OCI-LY3 (cell line): ENCODE data around the gene RFC3.

Experiments
- H2AFZ ChIP-seq: fragments of 200-600, 300-600 bp; shearing (Covaris generic); 2 replicates; pipeline ENCODE4 v1.6.0; 2014; ENCODE audit warnings: antibody characterized with exemption, low read depth, low read length
- H3K27ac ChIP-seq: fragments of 200-600, 300-600 bp; sonication (generic); 2 replicates; pipeline ENCODE4 v1.5.1; 2014; ENCODE audit warnings: mild to moderate bottlenecking, low read length, moderate library complexity, mixed read lengths
- H3K27me3 ChIP-seq: fragments of 200-600, 300-600 bp; sonication (generic); 2 replicates; pipeline ENCODE4 v1.6.1; 2014; ENCODE audit warnings: low read depth, low read length, mixed read lengths
- H3K36me3 ChIP-seq: fragments of 200-600, 300-600 bp; sonication (generic); replicated peaks from 2 replicates; pipeline ENCODE3; 2014; ENCODE audit warnings: low read depth, low read length, mixed read lengths
- H3K4me1 ChIP-seq: fragments of 300-600, 200-600 bp; sonication (generic); 2 replicates; pipeline ENCODE4 v1.6.1; 2014; ENCODE audit warnings: low read length, mixed read lengths
- H3K4me2 ChIP-seq: fragments of 200-600, 300-600 bp; sonication (generic); 2 replicates; pipeline ENCODE4 v1.6.1; 2014; ENCODE audit warnings: low read length, mixed read lengths
- H3K4me3 ChIP-seq: fragments of 300-600, 200-600 bp; sonication (generic); 2 replicates; pipeline ENCODE4 v1.5.1; 2014; ENCODE audit warnings: antibody characterized with exemption, mild to moderate bottlenecking, low read length, moderate library complexity
- H3K79me2 ChIP-seq: fragments of 300-600, 200-600 bp; shearing (Covaris generic); 2 replicates; pipeline ENCODE4 v1.6.1; 2014; ENCODE audit warnings: mild to moderate bottlenecking, low read length, mixed read lengths
- H3K9ac ChIP-seq: fragments of 300-600, 200-600 bp; shearing (Covaris generic); 2 replicates; pipeline ENCODE4 v1.6.0; 2014; ENCODE audit warnings: mild to moderate bottlenecking, low read length, moderate library complexity
- H3K9me3 ChIP-seq: fragments of 200-600, 300-600 bp; shearing (Covaris generic); 2 replicates; pipeline ENCODE4 v1.6.1; 2014; ENCODE audit warnings: low read length, mixed read lengths; ENCODE audit not compliant: insufficient read depth
- H4K20me1 ChIP-seq: fragments of 200-600, 300-600 bp; sonication (generic); 2 replicates; pipeline ENCODE4 v1.6.1; 2016; ENCODE audit warnings: low read length, mixed read lengths; ENCODE audit not compliant: insufficient read depth
- EZH2phosphoT487 ChIP-seq: fragments of 200-600 bp; shearing (Covaris generic); IDR thresholded peaks from 2 replicates; pipeline ENCODE4 v1.6.1; 2018; ENCODE audit warnings: antibody characterized with exemption, mixed run types, low read depth
- TF ChIP-seq, protein P1 (sequence below): fragments of 200-600, 300-600 bp; sonication (generic); IDR thresholded peaks from 2 replicates; pipeline ENCODE4 v1.5.1; 2014; ENCODE audit warnings: antibody characterized with exemption, low read length, low read depth

Gene RFC3

DNA sequence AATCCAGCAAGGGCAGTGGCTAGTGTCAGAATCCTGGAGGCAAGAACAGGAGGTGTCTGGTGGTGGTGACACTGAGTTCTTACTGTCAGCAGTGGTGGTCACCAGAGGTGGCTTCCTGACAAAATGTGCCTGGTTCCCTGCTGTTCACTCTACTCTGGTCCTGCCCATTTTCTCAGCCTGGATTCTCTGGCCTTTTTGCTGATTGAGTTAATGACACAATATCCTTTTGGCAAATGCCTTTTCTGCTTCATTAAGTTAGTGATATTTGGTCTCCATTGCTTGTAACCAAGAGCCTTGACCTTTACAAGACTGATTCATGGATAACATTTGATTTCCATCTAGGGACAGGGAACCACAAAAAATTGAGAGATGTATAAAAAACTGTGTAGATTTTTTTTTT lies 51.1 kb downstream of the RFC3 start:
- Histone ChIP-seq H2AFZ (no peak overlapping the region), H3K4me2 (no peak overlapping the region)

DNA sequence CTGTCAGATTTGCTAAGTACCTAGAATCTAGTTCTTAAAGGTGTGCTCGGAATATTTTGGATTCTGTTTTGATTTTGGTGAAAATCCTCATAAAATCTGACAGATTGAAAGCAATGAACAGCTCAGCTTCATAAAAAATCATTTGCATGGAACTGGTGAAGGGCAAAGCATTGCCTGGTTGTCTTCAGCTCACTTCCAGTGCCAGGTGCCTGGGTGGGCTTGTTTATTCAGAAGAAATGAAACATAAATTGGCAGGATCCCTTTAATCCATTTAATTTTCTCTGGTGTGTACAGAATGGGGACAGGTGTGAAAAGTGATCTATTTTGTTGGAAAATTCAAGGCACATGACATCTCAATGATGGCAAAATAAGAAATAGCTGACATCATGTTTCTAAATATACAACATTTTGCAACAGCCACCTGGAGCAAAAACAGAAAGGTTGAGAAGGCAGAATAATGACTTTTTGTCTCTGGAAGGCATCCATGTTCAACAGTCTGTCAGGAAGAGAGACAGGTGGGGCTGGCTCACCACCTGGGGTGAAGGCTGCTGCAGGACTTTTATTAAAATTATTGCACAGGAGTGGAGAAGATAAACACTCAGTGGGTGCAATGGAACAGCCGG lies 52.2 kb downstream of the RFC3 start:
- Histone ChIP-seq H3K79me2 (no peaks in the 10 kb centered on the region), H3K27me3 (no peaks in the 10 kb centered on the region), H3K9ac (no peak overlapping the region), H3K4me2 (no peak overlapping the region), H3K4me1 (peaks cover 4% of the 10 kb centered on the region), H4K20me1 (no peaks in the 10 kb centered on the region), H3K9me3 (no peaks in the 10 kb centered on the region), H2AFZ (no peak overlapping the region), H3K36me3 (no peaks in the 10 kb centered on the region), H3K27ac (no peak overlapping the region), H3K4me3 (no peak overlapping the region)
- TF ChIP-seq, protein P1, sequence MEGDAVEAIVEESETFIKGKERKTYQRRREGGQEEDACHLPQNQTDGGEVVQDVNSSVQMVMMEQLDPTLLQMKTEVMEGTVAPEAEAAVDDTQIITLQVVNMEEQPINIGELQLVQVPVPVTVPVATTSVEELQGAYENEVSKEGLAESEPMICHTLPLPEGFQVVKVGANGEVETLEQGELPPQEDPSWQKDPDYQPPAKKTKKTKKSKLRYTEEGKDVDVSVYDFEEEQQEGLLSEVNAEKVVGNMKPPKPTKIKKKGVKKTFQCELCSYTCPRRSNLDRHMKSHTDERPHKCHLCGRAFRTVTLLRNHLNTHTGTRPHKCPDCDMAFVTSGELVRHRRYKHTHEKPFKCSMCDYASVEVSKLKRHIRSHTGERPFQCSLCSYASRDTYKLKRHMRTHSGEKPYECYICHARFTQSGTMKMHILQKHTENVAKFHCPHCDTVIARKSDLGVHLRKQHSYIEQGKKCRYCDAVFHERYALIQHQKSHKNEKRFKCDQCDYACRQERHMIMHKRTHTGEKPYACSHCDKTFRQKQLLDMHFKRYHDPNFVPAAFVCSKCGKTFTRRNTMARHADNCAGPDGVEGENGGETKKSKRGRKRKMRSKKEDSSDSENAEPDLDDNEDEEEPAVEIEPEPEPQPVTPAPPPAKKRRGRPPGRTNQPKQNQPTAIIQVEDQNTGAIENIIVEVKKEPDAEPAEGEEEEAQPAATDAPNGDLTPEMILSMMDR: no peak
- no peak for TF ChIP-seq EZH2phosphoT487

More for the DNA sequence above, 51.1 kb downstream of the RFC3 start:
- no peak overlapping the region for H3K27ac ChIP-seq
- peaks cover 4% of the 10 kb centered on the region for H3K4me1 ChIP-seq
- no peaks in the 10 kb centered on the region for H3K36me3 ChIP-seq
- H3K9ac ChIP-seq: no peak overlapping the region
- H4K20me1 ChIP-seq: no peaks in the 10 kb centered on the region
- TF ChIP-seq, protein P1: no peak
- no peak for TF ChIP-seq EZH2phosphoT487
- no peaks in the 10 kb centered on the region for H3K79me2 ChIP-seq
- H3K4me3 ChIP-seq: no peak overlapping the region
- no peaks in the 10 kb centered on the region for H3K9me3 ChIP-seq
- H3K27me3 ChIP-seq: no peaks in the 10 kb centered on the region

DNA sequence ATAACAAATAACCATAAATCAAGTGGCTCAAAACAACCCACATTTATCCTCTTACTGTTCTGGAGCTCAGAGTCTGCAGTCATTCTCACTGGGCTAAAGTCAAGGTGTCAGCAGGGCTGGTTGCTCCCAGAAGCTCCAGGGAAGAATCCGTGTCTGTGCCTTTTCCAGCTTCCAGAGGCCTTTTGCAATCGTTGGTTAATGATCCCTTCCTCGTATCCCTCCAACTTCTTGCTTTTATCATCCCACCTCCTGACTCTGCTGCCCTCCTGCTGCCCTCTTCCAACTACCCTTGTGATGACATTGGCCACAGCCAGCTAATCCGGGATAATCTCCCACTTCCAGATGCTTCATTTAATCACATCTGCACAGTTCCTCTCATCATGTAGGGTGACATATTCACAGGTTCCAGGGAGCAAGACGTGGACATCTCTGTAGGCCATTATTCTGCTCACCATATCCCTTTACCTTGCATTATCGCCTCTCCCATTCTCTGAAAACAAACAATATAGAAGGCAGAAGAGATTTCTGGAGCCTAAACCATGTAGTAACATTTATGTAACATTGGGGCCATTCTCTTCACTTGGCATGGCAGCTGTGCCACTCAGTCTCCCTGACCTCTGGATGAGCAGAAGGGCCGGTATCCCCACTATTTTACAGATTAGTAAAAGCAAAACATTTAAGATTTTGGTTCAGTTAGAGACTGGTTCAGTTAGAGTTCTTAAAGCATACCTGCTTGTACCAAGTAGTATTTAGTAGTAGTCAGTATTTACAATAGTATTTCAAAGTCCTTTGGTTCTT lies 53.5 kb downstream of the RFC3 start:
- H3K27ac ChIP-seq: no peak overlapping the region
- no peaks in the 10 kb centered on the region for H3K79me2 ChIP-seq
- H3K9ac ChIP-seq: no peak overlapping the region
- H3K9me3 ChIP-seq: no peaks in the 10 kb centered on the region
- TF ChIP-seq, protein P1: no peak
- TF ChIP-seq EZH2phosphoT487: no peak
- no peaks in the 10 kb centered on the region for H3K4me1 ChIP-seq
- H3K27me3 ChIP-seq: no peaks in the 10 kb centered on the region
- H3K36me3 ChIP-seq: no peaks in the 10 kb centered on the region
- no peak overlapping the region for H3K4me2 ChIP-seq
- no peak overlapping the region for H2AFZ ChIP-seq
- H4K20me1 ChIP-seq: no peaks in the 10 kb centered on the region
- H3K4me3 ChIP-seq: no peak overlapping the region

DNA sequence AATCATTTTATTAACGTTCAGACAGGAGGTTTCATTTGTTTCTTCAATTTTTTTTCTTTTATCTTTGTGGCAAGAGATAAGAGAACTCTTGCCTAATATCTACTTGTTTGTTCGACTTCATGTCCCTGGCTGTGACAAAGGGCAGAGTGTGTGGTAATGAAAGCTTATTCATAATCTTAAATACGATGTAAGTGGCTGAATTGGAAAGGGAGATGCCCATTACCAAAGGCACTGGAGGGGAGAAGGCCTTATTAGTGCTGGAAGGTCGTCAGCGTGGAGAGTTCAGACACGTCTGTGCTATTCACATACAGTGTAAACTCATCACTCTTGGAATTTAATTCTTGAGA lies 54.0 kb downstream of the RFC3 start:
- TF ChIP-seq EZH2phosphoT487: no peak
- TF ChIP-seq, protein P1: no peak
- Histone ChIP-seq H3K4me2 (no peak overlapping the region), H2AFZ (no peak overlapping the region), H3K4me3 (no peak overlapping the region), H3K4me1 (no peaks in the 10 kb centered on the region), H4K20me1 (no peaks in the 10 kb centered on the region), H3K9me3 (no peaks in the 10 kb centered on the region), H3K79me2 (no peaks in the 10 kb centered on the region), H3K9ac (no peak overlapping the region), H3K36me3 (no peaks in the 10 kb centered on the region), H3K27me3 (no peaks in the 10 kb centered on the region), H3K27ac (no peak overlapping the region)
